GM18508 (cell line): ENCODE results near the gene SYTL2.

Experiments used
- ATAC-seq: cut with Tn5 transposase; IDR thresholded peaks from one replicate; pipeline ENCODE4 v1.9.1; 2021; ENCODE audit warnings: moderate number of reproducible peaks; ENCODE audit not compliant: insufficient read depth, unreplicated experiment

Gene SYTL2

DNA sequence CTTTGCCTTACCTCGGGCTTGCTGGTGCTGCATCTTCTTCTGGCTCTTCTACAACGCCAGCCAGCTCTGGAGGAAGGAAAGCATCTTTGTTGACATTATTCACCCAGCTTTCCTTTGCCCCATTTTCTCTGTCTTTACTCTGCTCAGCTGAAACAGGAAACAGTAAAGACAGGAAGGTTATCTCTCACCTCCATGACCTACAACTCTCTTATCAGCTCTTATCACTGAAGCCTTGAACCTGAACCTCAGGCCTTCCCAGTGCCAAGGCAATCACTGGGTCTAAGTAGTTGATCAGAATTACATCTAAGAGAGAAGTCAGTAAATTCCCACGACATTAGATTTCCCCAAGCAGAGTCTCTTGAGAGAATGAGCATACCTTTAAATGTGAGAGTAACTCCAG, 65.3 kb downstream of the SYTL2 start:
- no peak for ATAC-seq

DNA sequence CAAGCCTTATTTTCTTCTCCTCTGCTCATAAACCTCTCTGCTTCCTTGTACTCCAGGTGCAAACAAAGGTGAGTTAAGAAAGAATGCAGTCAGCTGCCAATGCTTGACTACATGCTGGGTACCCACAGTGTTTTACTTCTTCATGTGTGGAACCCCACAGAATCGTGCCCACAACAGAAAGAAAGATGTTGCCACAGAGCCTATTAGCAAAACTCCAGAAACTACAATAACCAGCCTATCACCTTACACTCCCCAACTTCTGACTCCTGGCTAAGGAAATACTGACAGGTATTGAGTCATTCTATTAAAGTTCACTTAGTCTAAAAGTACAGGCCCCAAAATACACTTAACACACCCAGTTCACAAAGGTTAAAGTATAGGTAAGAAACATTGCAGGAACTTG, 68.1 kb downstream of the SYTL2 start:
- ATAC-seq: no peak

DNA sequence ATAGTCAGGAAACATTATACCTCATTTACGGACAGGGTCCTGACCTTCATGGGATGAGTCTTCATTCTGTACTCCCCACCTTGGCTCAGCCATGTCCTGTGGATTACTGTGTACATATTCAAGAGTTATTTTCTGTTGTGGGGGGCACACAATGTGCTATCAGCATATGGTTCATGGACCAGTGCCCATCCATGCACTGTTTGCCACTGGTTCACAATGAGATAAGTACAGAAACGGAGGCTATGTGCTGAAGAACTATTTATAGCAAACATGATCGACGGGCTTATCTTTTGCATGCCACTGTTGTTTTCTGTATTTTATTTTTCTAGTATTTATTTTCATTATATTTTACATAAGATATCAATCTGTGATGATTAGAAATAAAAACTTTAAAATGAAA, 68.6 kb downstream of the SYTL2 start:
- ATAC-seq: no peak

DNA sequence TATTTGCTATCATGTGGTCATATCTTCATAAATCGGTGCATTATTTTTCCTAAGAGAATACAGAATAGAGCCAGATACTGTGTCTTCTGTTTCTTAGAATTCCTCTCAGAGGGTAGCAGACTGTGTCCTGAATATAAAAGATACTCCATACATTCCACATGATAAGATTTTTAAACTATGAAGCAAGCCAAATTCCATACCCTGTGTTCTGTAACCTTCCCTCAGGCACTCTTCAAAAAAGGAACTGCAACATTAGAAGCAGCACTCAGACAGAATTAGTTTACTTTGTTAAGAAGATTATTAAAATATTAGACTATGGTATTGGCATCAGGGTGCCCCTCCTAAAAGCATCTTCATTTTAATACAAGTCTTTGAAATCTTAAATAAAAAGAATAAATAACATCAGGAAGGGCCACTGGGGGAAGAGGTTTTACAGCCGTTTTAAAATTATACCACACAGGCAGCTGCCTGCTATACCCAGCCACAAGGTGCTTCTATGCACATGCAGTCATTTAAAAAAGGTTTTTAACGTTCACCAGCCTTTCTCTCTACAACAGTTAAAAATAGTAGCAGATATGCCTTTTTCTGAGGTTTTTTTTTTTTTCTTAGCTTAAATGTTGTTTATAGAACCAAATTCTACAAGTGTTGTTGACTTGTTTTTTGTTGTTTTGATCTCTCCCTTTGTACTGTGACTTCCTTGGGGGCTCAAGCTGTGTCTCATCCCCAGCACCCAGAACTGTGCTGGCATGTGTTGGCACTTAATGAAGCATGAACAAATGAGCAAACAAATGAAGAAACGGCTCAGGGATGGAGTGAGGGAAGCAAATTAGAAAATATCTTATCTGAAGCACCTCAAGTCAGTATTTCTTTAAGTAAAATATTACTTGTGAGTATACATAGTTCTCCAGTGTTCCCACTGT, 70.2 kb downstream of the SYTL2 start:
- ATAC-seq: no peak

DNA sequence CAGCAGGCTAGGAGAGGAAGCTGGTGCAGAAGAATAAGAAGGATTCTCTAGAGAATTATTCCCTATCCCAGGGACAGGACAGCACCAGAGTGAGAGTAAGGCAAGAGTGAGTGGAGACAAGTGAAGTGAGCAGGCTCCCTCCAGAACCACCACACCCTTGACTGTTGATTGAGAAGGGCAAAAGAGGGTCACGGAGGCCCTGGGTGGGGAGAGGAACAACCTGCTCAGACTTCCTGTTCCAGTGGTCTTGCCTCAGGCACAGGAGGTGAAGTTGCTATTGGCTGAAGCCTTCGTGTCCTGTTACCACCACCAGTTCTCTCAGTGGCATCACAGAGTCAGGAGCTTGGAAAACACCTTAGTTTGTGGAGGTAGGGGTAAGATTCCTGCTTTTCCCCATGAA, 73.2 kb downstream of the SYTL2 start:
- no peak for ATAC-seq

DNA sequence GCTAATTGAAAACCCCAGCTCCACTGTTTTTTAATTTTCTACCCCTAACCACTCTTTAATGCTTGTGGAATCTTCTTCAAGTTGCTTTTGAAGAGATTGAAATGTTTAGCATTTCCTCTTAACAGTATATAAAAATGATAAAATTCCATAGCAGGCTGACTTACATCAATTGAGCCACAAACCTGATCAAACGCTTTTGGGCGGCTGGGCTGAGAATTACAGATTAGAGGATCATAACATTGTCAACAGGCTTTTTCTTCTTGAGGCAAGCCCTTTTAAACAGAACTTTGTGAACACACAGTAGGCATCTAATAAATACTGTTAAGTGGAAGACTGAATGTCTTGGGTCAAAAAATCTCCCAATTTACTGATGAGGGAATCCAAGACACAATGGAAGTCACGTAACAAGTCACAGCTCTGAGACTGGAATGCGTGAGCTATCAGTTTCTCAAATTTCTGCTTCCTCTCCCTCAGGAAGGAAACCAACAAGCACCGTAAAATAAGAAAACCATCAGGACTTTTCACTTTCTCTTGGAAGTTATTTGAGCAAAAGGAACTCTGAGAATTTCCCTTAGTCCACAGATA, 75.0 kb downstream of the SYTL2 start:
- ATAC-seq: no peak

DNA sequence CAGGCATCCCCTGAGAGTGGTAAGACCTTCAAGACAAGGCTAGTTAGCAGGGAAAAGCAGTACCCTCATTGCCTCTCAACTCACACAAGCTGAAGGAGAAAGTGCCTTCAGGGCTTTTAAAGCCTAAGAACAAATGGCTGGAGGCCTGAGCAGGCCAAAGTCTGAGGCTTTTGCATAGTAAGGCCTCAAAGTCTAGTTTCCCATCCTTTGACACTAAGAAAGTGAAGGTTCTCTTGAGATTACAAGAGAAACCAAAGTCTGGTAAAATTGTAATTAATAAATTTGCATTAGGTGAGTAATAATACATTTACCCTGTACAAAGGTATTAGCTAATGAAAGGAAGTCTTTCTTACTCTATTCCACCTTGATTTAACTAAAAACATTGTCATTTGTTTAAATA, 78.0 kb downstream of the SYTL2 start:
- ATAC-seq: no peak

DNA sequence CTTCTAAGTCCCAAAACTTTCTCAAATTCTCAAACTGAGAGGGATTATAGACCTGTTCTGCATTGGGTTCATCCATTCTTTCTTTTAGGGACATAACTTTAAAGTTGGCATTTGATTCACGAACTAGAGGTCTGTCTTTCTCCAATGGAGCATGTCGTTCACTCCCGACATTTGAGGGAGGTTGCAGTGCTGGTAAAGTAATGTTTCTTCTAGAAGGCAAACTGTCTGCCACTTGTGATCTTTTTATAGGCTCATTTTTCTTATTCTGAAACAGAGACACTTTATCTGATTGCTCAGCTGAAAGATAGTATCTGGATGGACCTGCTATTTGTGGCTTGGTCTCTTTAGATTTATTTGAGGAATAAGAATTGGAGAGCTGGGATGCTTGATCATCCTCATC, 84.6 kb downstream of the SYTL2 start:
- no peak for ATAC-seq

DNA sequence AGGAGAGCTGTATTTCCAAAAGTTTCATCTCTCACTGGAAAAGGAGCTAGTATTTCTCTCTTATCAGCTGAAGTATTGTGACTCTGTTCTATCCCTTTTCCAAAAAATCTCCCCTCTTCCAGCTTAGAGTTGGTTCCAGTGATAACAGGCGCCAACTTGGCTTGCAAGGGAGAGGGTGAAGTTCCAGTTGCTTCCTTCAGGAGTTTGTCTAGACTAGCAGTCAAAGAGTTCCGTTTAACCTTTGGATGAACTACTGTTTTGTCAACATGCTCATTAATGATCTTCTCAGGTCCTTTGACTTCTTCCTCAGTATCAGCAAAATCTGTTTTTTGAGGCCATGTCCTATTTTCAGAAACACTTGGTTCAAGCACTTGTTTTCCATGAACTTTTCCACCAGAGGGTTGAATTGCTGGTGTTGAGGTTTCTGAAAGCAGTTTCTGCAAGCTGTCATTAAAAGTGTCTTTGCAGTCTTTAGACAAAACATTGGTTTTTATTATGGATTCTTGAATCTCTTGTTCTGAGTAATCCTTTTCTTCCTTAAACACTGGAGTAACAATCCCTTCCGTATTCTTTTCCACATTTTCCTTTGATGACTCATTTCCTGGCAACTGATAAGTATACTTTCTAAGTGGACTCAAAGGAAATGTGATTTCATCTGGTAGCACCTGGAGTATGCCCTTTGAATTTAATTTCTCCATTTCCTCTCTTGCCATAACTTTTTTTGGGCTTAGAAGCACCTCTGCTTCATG, 85.3 kb downstream of the SYTL2 start:
- ATAC-seq: no peak

DNA sequence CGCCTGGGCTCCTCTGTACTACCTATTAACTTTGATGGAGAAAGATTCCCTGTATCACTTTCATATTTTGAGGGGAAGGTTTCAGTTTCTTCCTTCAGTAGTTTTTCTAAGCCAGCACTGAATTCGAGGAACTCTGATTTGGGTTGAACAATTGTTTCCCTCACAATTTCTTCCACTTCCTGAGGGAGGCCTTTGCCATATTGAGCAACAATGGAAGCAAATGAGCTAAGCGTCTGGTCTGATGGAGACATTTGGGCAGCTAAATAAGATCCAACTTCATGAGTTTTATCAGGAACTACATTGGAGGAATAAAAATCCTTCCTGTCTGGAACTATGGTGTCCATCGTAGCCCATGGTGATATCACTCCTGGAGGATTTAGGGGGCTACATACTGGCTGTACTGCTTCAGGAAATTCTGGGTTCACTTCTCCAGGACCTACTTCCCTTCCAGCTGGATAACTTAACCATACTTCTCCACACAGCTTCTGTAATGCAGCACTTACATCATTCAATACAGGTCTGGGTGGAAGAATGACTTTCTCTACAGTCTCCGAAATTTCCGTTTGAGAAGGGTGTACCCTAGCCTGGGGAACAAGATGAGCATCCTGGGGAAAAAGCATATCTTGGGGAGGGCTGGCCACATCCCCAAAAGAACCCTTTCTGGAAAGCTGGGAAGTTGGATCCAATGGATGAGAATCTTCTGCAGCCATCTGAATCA, 86.0 kb downstream of the SYTL2 start:
- ATAC-seq: no peak

DNA sequence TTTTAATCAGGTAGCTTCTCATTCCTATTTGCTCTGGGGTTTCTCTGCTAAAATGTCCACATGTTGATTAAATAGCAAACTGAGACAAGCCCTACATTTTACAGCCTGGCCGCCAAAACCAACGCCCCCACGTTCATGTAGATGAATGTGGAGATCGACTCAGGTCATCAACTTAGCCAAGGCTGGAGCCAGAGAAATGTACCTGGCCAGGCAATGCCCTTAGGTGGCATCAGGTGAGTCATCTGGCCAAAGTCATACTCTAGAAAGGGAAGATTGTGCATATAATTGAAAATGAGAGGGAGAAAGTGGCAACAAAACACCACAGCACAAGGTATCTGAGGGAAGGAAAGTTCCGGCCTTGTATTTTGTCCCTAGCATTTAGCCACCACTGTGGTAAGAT, 87.9 kb downstream of the SYTL2 start:
- no peak for ATAC-seq

DNA sequence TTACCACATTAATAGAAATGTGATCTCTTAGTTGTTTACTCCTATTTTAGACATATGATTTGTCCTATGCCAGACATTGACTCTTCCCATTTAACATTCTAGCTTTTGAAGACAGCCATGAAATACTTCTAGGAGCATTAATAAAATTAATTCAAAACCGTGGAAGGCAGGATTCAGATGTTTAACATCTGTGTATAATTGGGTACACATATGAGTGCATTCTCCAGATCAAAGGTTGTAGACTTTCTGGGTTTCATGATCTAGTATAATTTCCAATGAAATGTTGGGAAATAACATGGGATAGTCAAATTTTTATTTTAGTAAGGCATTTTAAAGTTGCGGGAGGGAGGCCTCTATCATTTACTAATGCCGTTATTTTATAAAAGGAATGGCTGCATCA, 89.8 kb downstream of the SYTL2 start:
- ATAC-seq: no peak

DNA sequence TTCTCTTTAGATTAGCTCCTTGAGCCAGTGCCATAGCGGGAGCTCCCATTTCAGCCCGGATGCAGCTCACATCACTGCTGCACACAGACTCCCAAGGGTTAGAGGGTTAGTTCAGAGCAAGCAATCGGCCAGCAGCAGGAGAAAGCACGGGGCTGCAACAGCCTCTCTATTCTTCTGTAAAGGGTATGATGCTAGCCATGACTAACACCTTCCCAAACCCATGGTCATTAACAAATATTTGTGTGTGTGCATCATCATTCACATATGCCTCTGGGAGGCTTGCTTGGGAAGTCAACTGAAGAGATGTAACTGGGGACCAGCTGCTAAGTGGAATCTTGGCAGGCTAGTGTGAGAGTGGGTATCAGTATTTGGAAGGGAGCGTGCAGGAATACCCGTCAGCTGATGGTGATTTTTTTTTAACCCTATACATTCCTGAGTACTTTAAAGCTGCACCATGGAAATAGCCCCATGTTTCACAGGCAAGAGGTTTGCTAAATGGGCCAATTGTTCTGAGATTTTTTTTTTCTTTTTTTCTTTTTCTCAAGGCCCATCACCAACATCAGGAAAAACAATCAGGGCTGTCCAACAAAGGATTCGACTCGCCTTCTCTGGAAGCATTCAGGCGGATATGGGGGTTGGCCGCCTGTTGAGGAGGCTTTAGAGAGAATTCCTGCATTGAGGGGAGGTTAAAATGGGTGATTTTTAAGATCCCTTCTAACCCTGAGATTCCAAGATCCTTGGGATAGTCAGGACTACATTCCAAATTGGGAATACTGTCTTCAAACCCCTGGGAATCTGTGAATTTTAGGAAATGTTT, 91.7 kb downstream of the SYTL2 start:
- ATAC-seq: no peak

DNA sequence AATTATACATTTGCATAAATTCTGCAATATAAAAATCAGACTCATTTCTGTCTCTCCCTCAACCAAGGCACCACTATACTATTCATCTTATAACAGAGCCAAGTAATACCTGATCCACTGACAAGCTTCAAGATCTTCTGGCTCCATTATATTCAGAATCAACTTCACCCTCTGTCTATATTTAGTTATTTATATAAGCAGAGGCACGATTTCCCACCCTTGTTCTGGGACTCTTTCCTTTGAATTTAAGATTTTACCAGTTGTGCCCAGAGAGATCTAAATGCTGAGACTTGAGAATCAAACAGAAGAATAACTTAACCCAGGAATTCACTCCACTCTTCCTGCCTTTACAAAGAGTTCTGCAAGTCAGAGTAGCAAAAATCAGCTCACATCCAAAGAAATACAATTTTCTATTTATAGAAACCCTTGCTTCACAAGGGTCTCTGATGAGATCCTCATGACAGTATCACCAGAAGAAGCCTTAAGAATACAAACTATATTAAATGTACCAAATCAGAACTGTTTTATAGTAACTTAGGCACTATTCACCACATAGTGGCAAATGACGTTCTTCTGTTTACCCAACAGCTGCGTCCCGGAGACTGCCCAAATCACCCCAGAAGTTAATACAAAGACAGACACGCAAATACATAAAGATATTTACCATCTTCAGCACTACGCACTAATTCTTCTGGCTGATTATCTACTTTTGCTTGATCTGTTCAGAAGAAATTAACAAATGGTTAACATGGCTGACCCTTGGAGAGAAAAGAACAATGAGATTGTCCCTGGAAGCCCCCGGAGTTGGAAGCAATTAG, 92.6 kb downstream of the SYTL2 start:
- ATAC-seq: no peak

DNA sequence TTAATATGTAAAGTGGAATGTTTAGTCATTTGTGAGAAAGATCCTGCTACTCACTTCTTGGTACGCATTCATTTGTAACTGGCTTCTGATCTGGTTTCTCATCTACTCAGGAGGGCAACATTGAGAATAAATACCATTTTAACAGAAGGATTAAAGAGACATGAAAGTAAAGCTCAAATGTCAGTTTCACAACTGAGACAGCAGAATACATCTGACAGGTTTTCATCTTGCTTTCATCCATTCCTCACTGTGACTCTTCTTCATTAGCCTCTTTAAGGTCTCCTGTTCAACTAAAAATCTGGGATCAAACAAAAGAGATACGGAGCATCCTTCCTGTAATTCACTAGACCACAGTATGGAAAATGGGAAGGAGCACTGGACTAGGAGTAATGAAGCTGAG, 93.5 kb downstream of the SYTL2 start:
- ATAC-seq: no peak

DNA sequence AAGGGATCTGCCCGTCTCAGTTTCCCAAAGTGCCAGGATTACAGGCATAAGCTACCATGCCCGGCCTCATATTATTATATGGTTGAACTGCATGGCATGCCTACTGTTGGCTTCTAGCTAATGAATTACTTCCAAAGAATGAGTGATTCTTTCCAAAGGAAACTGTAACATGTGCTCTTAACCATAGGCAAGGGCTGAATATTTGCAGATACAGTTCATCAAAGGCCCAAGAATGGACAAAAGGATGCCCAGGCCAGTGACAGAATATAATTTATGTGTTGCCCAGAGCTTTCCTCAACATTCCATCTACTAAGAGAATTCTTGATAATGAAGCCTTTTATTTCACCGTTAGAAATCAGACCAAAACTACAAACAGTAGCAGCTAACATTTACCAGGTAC, 98.0 kb downstream of the SYTL2 start:
- ATAC-seq: no peak

DNA sequence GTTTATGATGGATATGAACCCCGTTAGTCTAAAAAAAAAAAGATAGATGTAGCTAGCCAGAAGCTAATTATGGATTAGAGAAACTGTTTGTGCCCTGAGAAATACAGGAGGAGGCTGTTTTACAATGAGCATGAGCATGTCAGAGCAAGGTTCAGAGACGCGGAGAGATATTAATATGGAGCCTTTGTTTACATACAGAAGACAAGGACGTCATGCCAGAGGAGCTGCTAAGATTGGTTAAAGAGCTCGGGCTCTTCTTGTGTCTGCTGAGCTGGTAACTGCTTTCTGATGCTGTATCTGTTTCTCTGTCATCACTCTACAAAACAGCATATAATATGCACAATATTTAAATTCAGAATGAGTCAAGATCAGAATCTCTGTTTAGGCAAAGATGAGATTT, 100.0 kb downstream of the SYTL2 start:
- ATAC-seq: no peak

DNA sequence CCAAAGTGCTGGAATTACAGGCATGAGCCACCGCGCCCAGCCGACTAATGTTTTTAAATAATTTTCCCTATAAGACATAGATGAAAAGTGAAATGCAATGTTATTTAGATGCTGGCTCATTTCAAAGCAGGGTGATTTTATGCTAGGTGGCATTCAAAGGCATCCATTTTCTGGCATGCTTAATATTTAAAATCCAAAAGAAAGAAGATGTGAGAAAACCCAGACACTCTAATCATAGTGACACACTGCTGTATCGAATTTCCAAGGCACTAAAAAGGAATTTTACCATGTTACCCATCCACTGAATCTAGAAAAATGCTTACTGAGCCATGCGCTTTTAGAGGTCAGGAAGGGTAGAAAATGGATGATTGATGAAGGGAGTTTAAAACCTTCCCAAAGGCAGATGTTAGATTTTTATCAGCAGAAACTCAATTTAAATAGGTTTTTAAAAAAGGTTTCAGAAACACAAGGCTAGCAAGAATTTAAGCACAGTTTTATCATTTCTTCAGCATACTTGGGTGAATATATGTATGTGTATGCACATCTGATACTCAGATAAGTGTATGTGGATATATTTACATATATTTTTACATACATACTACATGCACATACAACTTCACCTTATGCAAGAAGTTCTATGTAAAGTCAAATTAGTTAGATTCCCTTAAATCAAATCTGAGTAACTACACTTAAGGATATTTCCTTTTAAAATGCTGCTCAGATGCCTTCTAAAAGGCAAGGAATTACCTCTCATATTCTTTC, 100.8 kb downstream of the SYTL2 start:
- no peak for ATAC-seq
